Urothelium cell line (cell line): ENCODE data around the gene FAT2.
"Not testable (repeated sequence)": the region's sequence is repeated elsewhere in the genome, so short reads cannot be mapped to it uniquely, and the experiment has no call there.

ENCODE experiments used
- DNase-seq: peaks from one replicate; pipeline ENCODE4 v3.0.0; 2011; ENCODE audit warnings: low spot score, mixed read lengths
- FAIRE-seq: peaks from 2 replicates; lab custom pipeline; 2011; peaks lifted over from hg19 to GRCh38; lab: Jason Lieb, UNC

The FAT2 gene

GRCh38 chr5:151581812-151582583, 9.1 kb downstream of the FAT2 start:
- DNase-seq = no peak
- FAIRE-seq = no peak

- DNase-seq = no peak
- no peak for FAIRE-seq
Measured at GRCh38 chr5:151581347-151581746, 9.8 kb downstream of the FAT2 start.

GRCh38 chr5:151580858-151581257, 10.3 kb downstream of the FAT2 start:
- FAIRE-seq (no peak), DNase-seq (no peak)

GRCh38 chr5:151580239-151580638, 10.9 kb downstream of the FAT2 start:
- FAIRE-seq (no peak), DNase-seq (no peak)

- not testable (repeated sequence) for DNase-seq, FAIRE-seq
Measured at GRCh38 chr5:151579146-151579545, 12.0 kb downstream of the FAT2 start.

- DNase-seq = no peak
- FAIRE-seq = no peak
Measured at GRCh38 chr5:151578326-151579025, 12.7 kb downstream of the FAT2 start.

- DNase-seq (no peak), FAIRE-seq (no peak)
Measured at GRCh38 chr5:151577566-151577965, 13.6 kb downstream of the FAT2 start.

GRCh38 chr5:151574444-151574996, 16.6 kb downstream of the FAT2 start:
- no peak for DNase-seq
- no peak for FAIRE-seq

GRCh38 chr5:151572657-151573368, 18.3 kb downstream of the FAT2 start:
- no peak for DNase-seq
- FAIRE-seq = no peak

GRCh38 chr5:151571270-151572173, 19.6 kb downstream of the FAT2 start:
- no peak for DNase-seq
- no peak for FAIRE-seq

- DNase-seq = no peak
- no peak for FAIRE-seq
Measured at GRCh38 chr5:151570512-151571269, 20.4 kb downstream of the FAT2 start.

- FAIRE-seq (no peak), DNase-seq (no peak)
Measured at GRCh38 chr5:151570058-151570457, 21.1 kb downstream of the FAT2 start.

- DNase-seq (no peak), FAIRE-seq (no peak)
Measured at GRCh38 chr5:151569132-151570046, 21.7 kb downstream of the FAT2 start.

- DNase-seq (no peak), FAIRE-seq (no peak)
Measured at GRCh38 chr5:151568036-151568435, 23.1 kb downstream of the FAT2 start.

GRCh38 chr5:151565971-151566370, 25.2 kb downstream of the FAT2 start:
- no peak for FAIRE-seq

GRCh38 chr5:151562019-151562707, 29.0 kb downstream of the FAT2 start:
- DNase-seq = no peak
- no peak for FAIRE-seq

More at GRCh38 chr5:151565971-151566370, 25.2 kb downstream of the FAT2 start:
- no peak for DNase-seq

GRCh38 chr5:151557951-151558350, 33.2 kb downstream of the FAT2 start:
- FAIRE-seq (no peak), DNase-seq (no peak)

- DNase-seq = no peak
- no peak for FAIRE-seq
Measured at GRCh38 chr5:151557466-151557865, 33.7 kb downstream of the FAT2 start.
